Testis (tissue), 3 donors: ENCODE results near the gene PAXX. TPM values are rescaled to one million over a fixed set of nuclear protein-coding genes. Genes with fewer than 3 reads are reported as not detected.
A peak's percentile ranks its signal among the peaks of the same experiment; 100 is the strongest.

Experiments used
- DNase-seq: peaks from one replicate; pipeline ENCODE4 v3.0.0-alpha.2; 2019
- H3K27ac ChIP-seq, 2 donors: fragments of 200-600 bp; sonication (generic); one replicate each; pipeline ENCODE4 v1.5.1; 2019
- H3K27me3 ChIP-seq: fragments of 200-600 bp; sonication (generic); one replicate; pipeline ENCODE4 v1.5.1; 2019
- H3K36me3 ChIP-seq: fragments of 200-600 bp; sonication (generic); one replicate; pipeline ENCODE4 v1.5.1; 2017; ENCODE audit warnings: low read depth; ENCODE audit errors: missing control alignments
- H3K4me1 ChIP-seq: fragments of 200-600 bp; sonication (generic); one replicate; pipeline ENCODE4 v1.5.1; 2019
- H3K4me3 ChIP-seq, 2 donors: fragments of 200-600 bp; sonication (generic); one replicate each; pipeline ENCODE4 v1.5.1; 2017 to 2019
- H3K9me3 ChIP-seq: fragments of 200-600 bp; sonication (generic); one replicate; pipeline ENCODE4 v1.5.1; 2017
- POLR2A ChIP-seq: fragments of 450-650 bp; IDR thresholded peaks from one replicate; pipeline ENCODE4 v1.6.1; 2017; ENCODE audit warnings: antibody characterized with exemption, mild to moderate bottlenecking, moderate library complexity
- WGBS, 2 donors: methylation state at CpG; one replicate each; pipeline ENCODE4 v1.1.5; 2018; 5-methylcytosine and 5-hydroxymethylcytosine counted together
- intact Hi-C: fragments of 100-400 bp; cut with DNase I; formaldehyde crosslinking; loops from one replicate; pipeline ENCODE4 v1.15.1; 2023; ENCODE audit warnings: low total_unique reads
- polyA plus RNA-seq: library from polyadenylated mRNA; stranded (reverse); fragments of 350-450 nt; fragmentation: Illumina TruSeq; extraction: RNeasy Lipid Tissue Mini Kit (QIAGEN cat#74804); gene quantifications from one replicate; pipeline ENCODE4 v1.2.3, GENCODE V29; 2014; ENCODE audit warnings: low read depth, low replicate concordance; ENCODE audit not compliant: insufficient read depth
- total RNA-seq, 2 donors: library from RNA; depleted of rRNA; stranded (reverse); fragments of >200 nt; gene quantifications; one replicate each; pipeline ENCODE4 v1.2.3, GENCODE V29; 2016
- TF ChIP-seq, protein P1 (sequence below), 3 experiments: fragments of 450-650 bp in 2 of 3; fragments of 200-600 bp in 1 of 3; sonication (generic) in 1 of 3; IDR thresholded peaks; one replicate each; pipeline ENCODE4 v1.5.1; 2016 to 2019; ENCODE audit warnings: antibody characterized with exemption in 3 of 3, mild to moderate bottlenecking in 2 of 3, moderate library complexity in 1 of 3

The PAXX gene
- total and polyA plus RNA-seq, 3 donors from 2014 or later = 25.9 to 56.6 (median 47.8) TPM

GRCh38 chr9:136973618-136974617 lies 18.3 kb upstream of the PAXX start:
- Histone ChIP-seq H3K4me1 (peaks cover 75% of the 10 kb centered on the region), H3K27me3 (no peaks in the 10 kb centered on the region), H3K4me3 (no peak overlapping the region), H3K9me3 (no peaks in the 10 kb centered on the region), H3K27ac (peak overlapping the region in 1 of 2 donors; percentile 92), H3K36me3 (no peaks in the 10 kb centered on the region)
- 87 to 89% methylated on average over 17 to 29 of the region's 29 CpGs for WGBS, 2 donors
- DNase-seq = no peak
- intact Hi-C loops = no loop called here
- TF ChIP-seq, protein P1, sequence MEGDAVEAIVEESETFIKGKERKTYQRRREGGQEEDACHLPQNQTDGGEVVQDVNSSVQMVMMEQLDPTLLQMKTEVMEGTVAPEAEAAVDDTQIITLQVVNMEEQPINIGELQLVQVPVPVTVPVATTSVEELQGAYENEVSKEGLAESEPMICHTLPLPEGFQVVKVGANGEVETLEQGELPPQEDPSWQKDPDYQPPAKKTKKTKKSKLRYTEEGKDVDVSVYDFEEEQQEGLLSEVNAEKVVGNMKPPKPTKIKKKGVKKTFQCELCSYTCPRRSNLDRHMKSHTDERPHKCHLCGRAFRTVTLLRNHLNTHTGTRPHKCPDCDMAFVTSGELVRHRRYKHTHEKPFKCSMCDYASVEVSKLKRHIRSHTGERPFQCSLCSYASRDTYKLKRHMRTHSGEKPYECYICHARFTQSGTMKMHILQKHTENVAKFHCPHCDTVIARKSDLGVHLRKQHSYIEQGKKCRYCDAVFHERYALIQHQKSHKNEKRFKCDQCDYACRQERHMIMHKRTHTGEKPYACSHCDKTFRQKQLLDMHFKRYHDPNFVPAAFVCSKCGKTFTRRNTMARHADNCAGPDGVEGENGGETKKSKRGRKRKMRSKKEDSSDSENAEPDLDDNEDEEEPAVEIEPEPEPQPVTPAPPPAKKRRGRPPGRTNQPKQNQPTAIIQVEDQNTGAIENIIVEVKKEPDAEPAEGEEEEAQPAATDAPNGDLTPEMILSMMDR (IDR thresholded peaks at IDR 0.05) = no peak
- no peak for TF ChIP-seq POLR2A

GRCh38 chr9:136974817-136975535 lies 17.2 kb upstream of the PAXX start:
- Histone ChIP-seq H3K4me1 (peaks cover 65% of the 10 kb centered on the region), H3K36me3 (no peaks in the 10 kb centered on the region), H3K27me3 (no peaks in the 10 kb centered on the region), H3K4me3 (no peak overlapping the region), H3K9me3 (no peaks in the 10 kb centered on the region), H3K27ac (peak overlapping the region; percentile 84 to 92)
- DNase-seq = no peak
- intact Hi-C loops = no loop called here
- 54 to 57% methylated on average over 5 to 15 of the region's 15 CpGs for WGBS, 2 donors
- TF ChIP-seq POLR2A = no peak
- TF ChIP-seq, protein P1 (IDR thresholded peaks at IDR 0.05) = no peak

DNA sequence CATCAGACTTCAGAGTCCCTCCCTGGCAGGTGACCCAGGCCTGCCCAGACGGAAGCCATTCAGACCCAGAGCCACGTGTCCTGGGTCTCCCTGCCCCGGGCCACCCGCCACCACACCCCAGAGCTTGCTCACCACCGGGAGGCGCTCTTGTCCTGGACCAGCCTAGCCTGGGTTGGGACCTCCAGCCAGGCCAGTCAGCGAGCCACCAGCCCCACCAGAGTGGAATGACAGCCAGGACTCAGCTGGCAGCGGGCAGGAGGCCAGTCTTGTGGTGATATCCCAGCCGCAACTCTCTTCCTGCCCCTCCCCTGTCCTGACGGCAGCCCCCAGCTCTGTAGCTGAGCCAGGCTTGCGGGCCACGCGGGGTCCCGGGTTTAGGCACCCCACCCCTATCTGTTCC lies 16.6 kb upstream of the PAXX start:
- H3K9me3 ChIP-seq = no peaks in the 10 kb centered on the region
- DNase-seq = peak; percentile 62
- intact Hi-C loops = no loop called here
- H3K27ac ChIP-seq = peak overlapping the region; percentile 84 to 92
- TF ChIP-seq POLR2A = no peak
- TF ChIP-seq, protein P1 (IDR thresholded peaks at IDR 0.05) = peak in 1 of 3 experiments; percentile 15
- H3K36me3 ChIP-seq = no peaks in the 10 kb centered on the region
- WGBS, 2 donors = 70 to 74% methylated on average over 10 to 14 of the region's 14 CpGs
- peaks cover 62% of the 10 kb centered on the region for H3K4me1 ChIP-seq
- H3K27me3 ChIP-seq = no peaks in the 10 kb centered on the region
- no peak overlapping the region for H3K4me3 ChIP-seq

- Histone ChIP-seq H3K9me3 (no peaks in the 10 kb centered on the region), H3K27ac (peak within 1 kb of the TSS; percentile 84 to 92), H3K4me3 (peak within 1 kb of the TSS; percentile 80 to 85), H3K27me3 (no peaks in the 10 kb centered on the region), H3K4me1 (peaks cover 63% of the 10 kb centered on the region), H3K36me3 (no peaks in the 10 kb centered on the region)
- TF ChIP-seq, protein P1 (IDR thresholded peaks at IDR 0.05) = peak in 1 of 3 experiments; percentile 18
- TF ChIP-seq POLR2A = peak; percentile 46
- 54% methylated on average over 10 of the region's 10 CpGs; no CpG with 5 or more reads in 1 of the 2 donors for WGBS, 2 donors
- DNase-seq = peak; percentile 94
- intact Hi-C loops = no loop called here
Observed at GRCh38 chr9:136977223-136977622, 15.0 kb upstream of the PAXX start, which contains the start of gene PTGDS. TSS of gene PTGDS (plus strand) at chr9:136977504. CDS start at chr9:136977579, 75 bp downstream.
